Spleen (tissue), 11 donors: Measurements from ENCODE around the gene PSMD12. TPM values are rescaled to one million over a fixed set of nuclear protein-coding genes. Genes with fewer than 3 reads are reported as not detected.
"Not testable (repeated sequence)": the region's sequence is repeated elsewhere in the genome, so short reads cannot be mapped to it uniquely, and the experiment has no call there.

Source experiments
- DNase-seq: peaks from one replicate; pipeline ENCODE4 v3.0.0-alpha.2; 2020
- H3K27ac ChIP-seq, 8 donors: fragments of 200-600 bp; sonication (generic) in 7 of 8; 1 replicate in 4 of 8; 2 replicates in 4 of 8; pipeline versions ENCODE4 v1.5.0 to v1.8.0; 2016 to 2021; ENCODE audit warnings: inconsistent platforms in 4 of 8, mild to moderate bottlenecking in 4 of 8, moderate library complexity in 1 of 8
- H3K27me3 ChIP-seq, 7 donors: fragments of 200-600 bp; sonication (generic) in 6 of 7; replicated peaks in 1 of 7; 1 replicate in 4 of 7; 2 replicates in 3 of 7; pipeline versions ENCODE4 v1.5.0 to v1.8.0; 2016 to 2021; ENCODE audit warnings: inconsistent platforms in 3 of 7, mild to moderate bottlenecking in 1 of 7
- H3K36me3 ChIP-seq, 6 donors: fragments of 200-600 bp; sonication (generic) in 5 of 6; 1 replicate in 4 of 6; 2 replicates in 2 of 6; pipeline versions ENCODE4 v1.5.0 to v1.8.0; 2016 to 2021; ENCODE audit warnings: inconsistent platforms in 2 of 6
- H3K4me1 ChIP-seq, 6 donors: fragments of 200-600 bp; sonication (generic) in 5 of 6; 1 replicate in 3 of 6; 2 replicates in 3 of 6; pipeline versions ENCODE4 v1.5.0 to v1.8.0; 2016 to 2021; ENCODE audit warnings: inconsistent platforms in 3 of 6
- H3K4me3 ChIP-seq, 8 donors: fragments of 200-600 bp; sonication (generic) in 7 of 8; 1 replicate in 4 of 8; 2 replicates in 4 of 8; pipeline versions ENCODE4 v1.5.0 to v1.8.0; 2016 to 2021; ENCODE audit warnings: inconsistent platforms in 4 of 8, mild to moderate bottlenecking in 4 of 8, moderate library complexity in 2 of 8
- H3K9me3 ChIP-seq, 8 donors: fragments of 200-600 bp; sonication (generic) in 7 of 8; 1 replicate in 4 of 8; 2 replicates in 4 of 8; pipeline versions ENCODE4 v1.5.0 to v1.8.0; 2016 to 2021; ENCODE audit warnings: inconsistent platforms in 4 of 8
- CTCF ChIP-seq, 11 experiments: fragments of 200-600 bp in 7 of 11; fragments of 450-650 bp in 4 of 11; sonication (generic) in 4 of 11; IDR thresholded peaks in 8 of 11; conservative IDR thresholded peaks in 3 of 11; 1 replicate in 7 of 11; 2 replicates in 4 of 11; pipeline versions ENCODE4 v1.4.0 to v1.8.0; 2016 to 2021; ENCODE audit warnings: antibody characterized with exemption in 11 of 11, inconsistent platforms in 4 of 11, mild to moderate bottlenecking in 1 of 11
- POLR2A ChIP-seq, 3 donors: fragments of 450-650 bp; IDR thresholded peaks; one replicate each; pipeline ENCODE4 v1.5.1; 2017; ENCODE audit warnings: antibody characterized with exemption in 3 of 3, mild to moderate bottlenecking in 1 of 3
- POLR2AphosphoS5 ChIP-seq, 3 donors: sonication (generic); formaldehyde crosslinking; IDR thresholded peaks; one replicate each; pipeline ENCODE4 v1.5.1; 2017; ENCODE audit warnings: antibody characterized with exemption in 3 of 3
- WGBS, 5 donors: extraction: QIAGEN DNeasy Blood & Tissue Kit in 3 of 5; methylation state at CpG; one replicate each; pipeline versions ENCODE4 v1.1.5 to v1.1.7; 2013 to 2018; 5-methylcytosine and 5-hydroxymethylcytosine counted together
- intact Hi-C: fragments of 100-400 bp; cut with DNase I; formaldehyde crosslinking; loops from one replicate; pipeline ENCODE4 v1.15.0; 2023; ENCODE audit warnings: low total_unique reads
- polyA plus RNA-seq, 3 donors: library from polyadenylated mRNA; stranded (reverse); fragments of 200-250 nt; gene quantifications; one replicate each; pipeline ENCODE4 v1.2.1, GENCODE V29; 2013
- total RNA-seq, 7 donors: library from RNA; depleted of rRNA in 3 of 7; stranded (reverse); fragments of >200 nt in 3 of 7; fragmentation: NEBNext Ultra II Directional in 4 of 7; extraction: Animal tissue kit (Norgen Biotek cat#: 25700) in 4 of 7; gene quantifications; one replicate each; pipeline versions ENCODE4 v1.1.0 to v1.2.1, GENCODE V29; 2016 to 2021
- donor health status: healthy with polysubstance abuse.
- donor health status: DM: no; HTN: no; CAD: no; lungs with moderate emphysema.
- donor health status: DM: no; HTN: no; CAD: no.
- donor health status: Bipolar disorder and iron deficiency.
- donor health status: healthy.
- donor health status: DM: no; HTN: no; CAD: no.
- donor health status: DM: yes; HTN: yes; CAD: no.

PSMD12 gene
- total and polyA plus RNA-seq, 10 donors, result 13.8 to 46.4 (median 28.9) TPM

- H3K9me3 ChIP-seq, result peaks cover 0 to 6% (median 0%) of the 10 kb centered on the region in 8 donors
- H3K27ac ChIP-seq, result no peak overlapping the region
- H3K4me1 ChIP-seq, result no peaks in the 10 kb centered on the region
- TF ChIP-seq POLR2AphosphoS5 (IDR thresholded peaks at IDR 0.05) (no peak), CTCF (IDR thresholded peaks at IDR 0.05 in 8 of 11, conservative IDR thresholded peaks at IDR 0.05 in 3 of 11) (no peak), POLR2A (IDR thresholded peaks at IDR 0.05) (no peak)
- intact Hi-C loops, result no loop called here
- no peak for DNase-seq
- H3K36me3 ChIP-seq, result no peaks in the 10 kb centered on the region
- no peaks in the 10 kb centered on the region for H3K27me3 ChIP-seq
- WGBS, 5 donors, result 88 to 97% (median 92%) methylated on average over 3 of the region's 3 CpGs
- no peak overlapping the region for H3K4me3 ChIP-seq
These were observed 39.9 kb downstream of the PSMD12 start for GRCh38 chr17:67326440-67326839.

GRCh38 chr17:67324330-67324729, 42.0 kb downstream of the PSMD12 start:
- Histone ChIP-seq H3K9me3 (peaks cover 0 to 6% (median 0%) of the 10 kb centered on the region in 8 donors), H3K4me1 (no peaks in the 10 kb centered on the region), H3K27me3 (no peaks in the 10 kb centered on the region), H3K27ac (no peak overlapping the region), H3K36me3 (no peaks in the 10 kb centered on the region), H3K4me3 (no peak overlapping the region)
- DNase-seq, result no peak
- whole genome bisulfite sequencing, 5 donors, result 91 to 100% (median 95%) methylated on average over 2 of the region's 2 CpGs
- TF ChIP-seq CTCF (IDR thresholded peaks at IDR 0.05 in 8 of 11, conservative IDR thresholded peaks at IDR 0.05 in 3 of 11) (no peak), POLR2A (IDR thresholded peaks at IDR 0.05) (no peak), POLR2AphosphoS5 (IDR thresholded peaks at IDR 0.05) (no peak)
- intact Hi-C loops, result no loop called here

- Histone ChIP-seq H3K4me3 (no peak overlapping the region), H3K9me3 (peaks cover 0 to 6% (median 0%) of the 10 kb centered on the region in 8 donors), H3K27me3 (no peaks in the 10 kb centered on the region), H3K4me1 (no peaks in the 10 kb centered on the region), H3K27ac (no peak overlapping the region), H3K36me3 (no peaks in the 10 kb centered on the region)
- TF ChIP-seq POLR2AphosphoS5 (IDR thresholded peaks at IDR 0.05) (no peak), CTCF (IDR thresholded peaks at IDR 0.05 in 8 of 11, conservative IDR thresholded peaks at IDR 0.05 in 3 of 11) (no peak), POLR2A (IDR thresholded peaks at IDR 0.05) (no peak)
- DNase-seq, result no peak
- intact Hi-C loops, result no loop called here
- WGBS, 5 donors, result 89 to 93% (median 90%) methylated on average over 3 of the region's 3 CpGs
These were observed 42.9 kb downstream of the PSMD12 start for GRCh38 chr17:67323445-67323844.

- Histone ChIP-seq H3K9me3 (no peaks in the 10 kb centered on the region), H3K4me1 (no peaks in the 10 kb centered on the region), H3K27ac (no peak overlapping the region), H3K4me3 (no peak overlapping the region), H3K27me3 (no peaks in the 10 kb centered on the region), H3K36me3 (no peaks in the 10 kb centered on the region)
- no peak for DNase-seq
- WGBS, 5 donors, result 58 to 74% (median 63%) methylated on average over 3 of the region's 3 CpGs
- intact Hi-C loops, result no loop called here
- TF ChIP-seq POLR2A (IDR thresholded peaks at IDR 0.05), result no peak
- TF ChIP-seq POLR2AphosphoS5 (IDR thresholded peaks at IDR 0.05), result no peak
- no peak for TF ChIP-seq CTCF (IDR thresholded peaks at IDR 0.05 in 8 of 11, conservative IDR thresholded peaks at IDR 0.05 in 3 of 11)
These were observed 44.2 kb downstream of the PSMD12 start for GRCh38 chr17:67322042-67322787.

- intact Hi-C loops, H3K4me3 ChIP-seq: not testable (repeated sequence)
- 83 to 93% (median 91%) methylated on average over 13 of the region's 13 CpGs for WGBS, 5 donors
These were observed 44.9 kb downstream of the PSMD12 start for GRCh38 chr17:67321486-67321885.

More at GRCh38 chr17:67321486-67321885, 44.9 kb downstream of the PSMD12 start:
- not testable (repeated sequence) for DNase-seq, H3K36me3 ChIP-seq, H3K27me3 ChIP-seq, H3K27ac ChIP-seq, H3K9me3 ChIP-seq, H3K4me1 ChIP-seq
